IPS DF 6.9 (cell line): ENCODE measurements around the gene RAPGEF6.
"Not testable (repeated sequence)": the region's sequence is repeated elsewhere in the genome, so short reads cannot be mapped to it uniquely, and the experiment has no call there.

Experiments
- DNase-seq: peaks from one replicate; pipeline ENCODE4 v3.0.0-alpha.2; 2013; ENCODE audit warnings: low read depth, low spot score
- H3K27ac ChIP-seq: one replicate; pipeline ENCODE4 v1.5.1; 2013; ENCODE audit warnings: low read length, control low read depth
- H3K27me3 ChIP-seq: 2 replicates; pipeline ENCODE4 v1.6.1; 2013; ENCODE audit warnings: mild to moderate bottlenecking, low read length; ENCODE audit not compliant: control insufficient read depth, insufficient read depth
- H3K36me3 ChIP-seq: 2 replicates; pipeline ENCODE4 v1.6.1; 2013; ENCODE audit warnings: low read length; ENCODE audit not compliant: control insufficient read depth, insufficient read depth
- H3K4me1 ChIP-seq: 2 replicates; pipeline ENCODE4 v1.6.1; 2013; ENCODE audit warnings: low read length; ENCODE audit not compliant: control insufficient read depth, insufficient read depth
- H3K4me3 ChIP-seq: 2 replicates; pipeline ENCODE4 v1.5.1; 2013; ENCODE audit warnings: mild to moderate bottlenecking, low read length
- H3K9me3 ChIP-seq: 2 replicates; pipeline ENCODE4 v1.6.1; 2013; ENCODE audit warnings: low read length, inconsistent platforms; ENCODE audit not compliant: control insufficient read depth, insufficient read depth
- WGBS: extraction: QIAGEN DNeasy Blood & Tissue Kit; methylation state at CpG from one replicate; pipeline ENCODE4 v1.1.7; 2013; ENCODE audit warnings: mixed read lengths, missing lambda C conversion rate; ENCODE audit not compliant: insufficient read length, insufficient coverage; 5-methylcytosine and 5-hydroxymethylcytosine counted together

RAPGEF6 gene

GRCh38 chr5:131413605-131414559, 221.1 kb downstream of the RAPGEF6 start:
- Histone ChIP-seq H3K27ac (no peak overlapping the region), H3K27me3 (no peaks in the 10 kb centered on the region), H3K4me3 (no peak overlapping the region), H3K9me3 (no peaks in the 10 kb centered on the region), H3K36me3 (no peaks in the 10 kb centered on the region), H3K4me1 (no peaks in the 10 kb centered on the region)
- WGBS, result no CpG with 5 or more reads among the region's 4 CpGs
- no peak for DNase-seq

- Histone ChIP-seq H3K27ac (no peak overlapping the region), H3K4me3 (no peak overlapping the region), H3K4me1 (no peaks in the 10 kb centered on the region), H3K36me3 (no peaks in the 10 kb centered on the region), H3K9me3 (no peaks in the 10 kb centered on the region), H3K27me3 (no peaks in the 10 kb centered on the region)
- DNase-seq, result no peak
- no CpG with 5 or more reads among the region's 6 CpGs for WGBS
These were observed 227.9 kb downstream of the RAPGEF6 start for GRCh38 chr5:131406975-131407638.

DNA sequence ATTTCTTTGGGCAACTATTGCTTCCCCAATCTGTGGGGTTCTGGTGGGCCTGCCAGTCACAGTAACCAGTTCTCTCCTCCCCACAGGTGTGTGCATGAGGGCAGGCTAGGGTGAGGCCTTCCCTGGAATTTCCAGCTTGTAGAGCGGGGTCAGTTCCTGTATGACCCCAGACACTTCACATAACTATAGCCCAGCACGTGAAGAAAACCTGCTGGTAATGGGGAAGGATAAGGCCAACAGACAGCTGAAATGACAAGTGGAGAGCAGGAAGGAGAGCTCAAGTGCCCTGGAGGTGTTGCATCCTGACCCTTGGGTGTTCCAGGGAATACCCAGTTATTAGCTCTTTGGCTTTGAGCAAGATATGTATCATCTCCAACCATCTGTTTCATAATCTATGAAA, 229.0 kb downstream of the RAPGEF6 start:
- no peak for DNase-seq
- H3K27me3 ChIP-seq, result no peaks in the 10 kb centered on the region
- no peaks in the 10 kb centered on the region for H3K36me3 ChIP-seq
- H3K27ac ChIP-seq, result no peak overlapping the region
- no peaks in the 10 kb centered on the region for H3K9me3 ChIP-seq
- H3K4me3 ChIP-seq, result no peak overlapping the region
- no CpG with 5 or more reads among the region's 2 CpGs for WGBS
- no peaks in the 10 kb centered on the region for H3K4me1 ChIP-seq

DNA sequence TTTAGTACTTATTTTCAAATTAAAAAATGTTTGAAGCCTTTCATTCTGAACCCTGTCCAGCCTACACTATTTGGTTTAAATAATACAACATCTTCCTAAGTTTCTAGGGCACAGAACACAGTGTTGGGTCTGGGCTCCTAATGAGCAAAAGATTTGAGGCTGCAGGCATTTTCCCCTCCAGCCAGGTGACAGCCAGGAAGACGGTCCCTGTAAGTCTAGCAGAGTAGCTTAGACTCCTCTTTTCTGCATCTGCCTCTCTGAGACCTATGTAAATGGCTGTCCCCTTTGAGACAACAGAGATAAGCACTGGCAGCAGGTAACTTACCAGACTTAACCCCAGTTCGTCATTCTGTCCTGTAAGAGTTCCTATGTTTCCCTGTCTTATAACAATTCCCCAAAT, 229.4 kb downstream of the RAPGEF6 start:
- no CpG with 5 or more reads among the region's 2 CpGs for WGBS
- H3K4me1 ChIP-seq, result no peaks in the 10 kb centered on the region
- H3K27me3 ChIP-seq, result no peaks in the 10 kb centered on the region
- DNase-seq, result no peak
- no peak overlapping the region for H3K4me3 ChIP-seq
- H3K27ac ChIP-seq, result no peak overlapping the region
- H3K9me3 ChIP-seq, result no peaks in the 10 kb centered on the region
- H3K36me3 ChIP-seq, result no peaks in the 10 kb centered on the region

- no CpG with 5 or more reads among the region's 3 CpGs for WGBS
- Histone ChIP-seq H3K36me3 (no peaks in the 10 kb centered on the region), H3K9me3 (no peaks in the 10 kb centered on the region), H3K4me1 (no peaks in the 10 kb centered on the region), H3K4me3 (no peak overlapping the region), H3K27ac (no peak overlapping the region), H3K27me3 (no peaks in the 10 kb centered on the region)
- no peak for DNase-seq
These were observed 234.4 kb downstream of the RAPGEF6 start for GRCh38 chr5:131400585-131400984.

GRCh38 chr5:131399007-131399406, 236.0 kb downstream of the RAPGEF6 start:
- not testable (repeated sequence) for DNase-seq, H3K27ac ChIP-seq, H3K27me3 ChIP-seq, H3K36me3 ChIP-seq, H3K4me3 ChIP-seq, H3K4me1 ChIP-seq, H3K9me3 ChIP-seq
- no CpG with 5 or more reads among the region's 6 CpGs for WGBS

GRCh38 chr5:131396630-131397273, 238.3 kb downstream of the RAPGEF6 start:
- no peaks in the 10 kb centered on the region for H3K4me1 ChIP-seq

GRCh38 chr5:131396015-131396414, 239.0 kb downstream of the RAPGEF6 start:
- Histone ChIP-seq H3K27me3 (no peaks in the 10 kb centered on the region), H3K27ac (no peak overlapping the region), H3K9me3 (no peaks in the 10 kb centered on the region), H3K36me3 (no peaks in the 10 kb centered on the region; the same call in 1 of the 2 replicates), H3K4me1 (no peaks in the 10 kb centered on the region), H3K4me3 (no peak overlapping the region)
- no peak for DNase-seq
- no CpG with 5 or more reads among the region's 3 CpGs for WGBS

More at GRCh38 chr5:131396630-131397273, 238.3 kb downstream of the RAPGEF6 start:
- H3K9me3 ChIP-seq, result no peaks in the 10 kb centered on the region
- H3K36me3 ChIP-seq, result no peaks in the 10 kb centered on the region; the same call in 1 of the 2 replicates
- WGBS, result no CpG with 5 or more reads among the region's 5 CpGs
- no peak overlapping the region for H3K27ac ChIP-seq
- no peaks in the 10 kb centered on the region for H3K27me3 ChIP-seq
- DNase-seq, result no peak
- no peak overlapping the region for H3K4me3 ChIP-seq

DNA sequence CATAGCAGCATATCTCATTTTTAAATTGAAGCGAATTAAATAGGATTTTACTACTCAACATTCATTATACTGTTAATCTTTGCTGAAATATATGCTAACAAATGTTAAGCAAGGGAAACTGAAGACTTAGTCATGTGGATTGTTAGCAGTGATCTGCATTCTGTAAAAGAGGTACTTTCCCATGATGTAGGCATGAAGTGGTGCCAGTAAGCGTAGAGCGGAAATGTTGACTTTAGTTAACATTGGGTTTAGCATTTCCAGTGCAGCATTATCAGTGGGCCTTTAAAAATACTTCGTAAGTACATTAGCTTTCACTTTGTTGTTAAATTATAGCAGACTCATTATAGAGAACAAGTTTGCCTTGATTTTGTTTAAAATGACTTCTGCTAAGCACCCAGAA, 240.9 kb downstream of the RAPGEF6 start:
- no peaks in the 10 kb centered on the region for H3K9me3 ChIP-seq
- H3K27me3 ChIP-seq, result no peaks in the 10 kb centered on the region
- no peak overlapping the region for H3K4me3 ChIP-seq
- no CpG with 5 or more reads among the region's 4 CpGs for WGBS
- no peaks in the 10 kb centered on the region; the same call in 1 of the 2 replicates for H3K36me3 ChIP-seq
- H3K4me1 ChIP-seq, result no peaks in the 10 kb centered on the region
- DNase-seq, result no peak
- H3K27ac ChIP-seq, result no peak overlapping the region

GRCh38 chr5:131393498-131393968, 241.5 kb downstream of the RAPGEF6 start:
- Histone ChIP-seq H3K9me3 (no peaks in the 10 kb centered on the region), H3K4me1 (no peaks in the 10 kb centered on the region), H3K27me3 (no peaks in the 10 kb centered on the region), H3K4me3 (no peak overlapping the region), H3K27ac (no peak overlapping the region), H3K36me3 (no peaks in the 10 kb centered on the region; the same call in 1 of the 2 replicates)
- no peak for DNase-seq
- WGBS, result no CpG with 5 or more reads among the region's 5 CpGs
